GM21381 (cell line): ENCODE results near the gene FAM50B.

Experiments used
- ATAC-seq: cut with Tn5 transposase; IDR thresholded peaks from one replicate; pipeline ENCODE4 v1.9.1; 2021; ENCODE audit warnings: mild to moderate bottlenecking, moderate library complexity; ENCODE audit not compliant: unreplicated experiment

FAM50B gene, protein sequence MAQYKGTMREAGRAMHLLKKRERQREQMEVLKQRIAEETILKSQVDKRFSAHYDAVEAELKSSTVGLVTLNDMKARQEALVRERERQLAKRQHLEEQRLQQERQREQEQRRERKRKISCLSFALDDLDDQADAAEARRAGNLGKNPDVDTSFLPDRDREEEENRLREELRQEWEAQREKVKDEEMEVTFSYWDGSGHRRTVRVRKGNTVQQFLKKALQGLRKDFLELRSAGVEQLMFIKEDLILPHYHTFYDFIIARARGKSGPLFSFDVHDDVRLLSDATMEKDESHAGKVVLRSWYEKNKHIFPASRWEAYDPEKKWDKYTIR

DNA sequence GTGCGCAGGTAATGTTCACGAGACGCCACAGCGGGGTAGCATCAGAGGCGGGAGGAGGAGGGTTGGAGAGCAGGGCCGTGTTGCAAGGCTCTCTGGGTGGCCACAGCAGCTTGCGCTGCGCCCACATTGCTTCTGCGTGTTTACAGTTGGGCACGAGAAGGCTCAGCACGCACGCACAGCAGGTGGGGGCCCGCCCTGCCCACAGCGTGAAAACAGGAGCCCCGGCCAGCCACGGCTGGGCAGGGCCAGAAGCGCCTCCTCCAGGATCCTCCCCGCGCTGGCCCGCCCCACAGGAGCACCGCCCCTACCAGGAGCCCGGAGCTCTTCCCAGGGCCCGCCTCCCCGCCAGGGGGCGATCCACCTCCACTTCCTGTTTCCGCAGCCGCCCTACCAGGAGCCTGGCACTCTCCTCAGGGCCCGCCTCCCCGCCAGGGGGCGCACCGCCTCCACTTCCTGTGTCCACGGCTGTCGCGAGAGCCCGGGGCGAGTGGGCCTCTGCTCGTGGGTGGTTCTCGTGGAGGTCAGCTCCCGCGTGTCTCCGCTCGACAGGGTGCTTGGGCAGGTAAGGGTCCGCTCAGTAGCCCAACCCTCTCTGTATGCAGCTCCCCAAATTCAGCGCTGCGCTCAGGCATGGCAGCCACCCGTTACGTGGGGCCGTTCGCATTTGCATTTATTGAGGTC, at the start of gene FAM50B:
Gene FAM50B (plus strand): TSS at position 449 of the 681 bp plus-strand sequence. CDS start 439 bp downstream, outside the sequence.
- ATAC-seq: peak; percentile 92

DNA sequence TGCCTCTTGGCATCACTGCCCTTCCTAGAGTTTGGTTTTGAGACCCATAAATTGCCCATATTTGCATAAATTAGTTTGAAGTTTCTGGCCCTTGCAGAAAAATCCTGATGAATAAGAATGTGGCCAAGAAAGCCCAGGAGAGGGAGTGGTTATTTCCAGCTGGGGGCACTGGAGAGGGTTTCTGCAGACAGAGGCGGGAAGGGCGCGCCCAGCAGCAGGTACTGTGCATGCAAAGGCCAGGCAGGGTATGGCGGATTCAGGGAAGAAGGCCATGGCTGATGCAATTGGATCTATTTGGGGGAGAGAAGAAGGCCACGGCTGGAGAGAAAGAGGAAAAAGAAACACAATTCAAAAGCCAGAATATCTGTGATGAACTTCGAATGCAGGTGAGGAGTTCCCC, 49.5 kb upstream of the FAM50B start:
- ATAC-seq: no peak

DNA sequence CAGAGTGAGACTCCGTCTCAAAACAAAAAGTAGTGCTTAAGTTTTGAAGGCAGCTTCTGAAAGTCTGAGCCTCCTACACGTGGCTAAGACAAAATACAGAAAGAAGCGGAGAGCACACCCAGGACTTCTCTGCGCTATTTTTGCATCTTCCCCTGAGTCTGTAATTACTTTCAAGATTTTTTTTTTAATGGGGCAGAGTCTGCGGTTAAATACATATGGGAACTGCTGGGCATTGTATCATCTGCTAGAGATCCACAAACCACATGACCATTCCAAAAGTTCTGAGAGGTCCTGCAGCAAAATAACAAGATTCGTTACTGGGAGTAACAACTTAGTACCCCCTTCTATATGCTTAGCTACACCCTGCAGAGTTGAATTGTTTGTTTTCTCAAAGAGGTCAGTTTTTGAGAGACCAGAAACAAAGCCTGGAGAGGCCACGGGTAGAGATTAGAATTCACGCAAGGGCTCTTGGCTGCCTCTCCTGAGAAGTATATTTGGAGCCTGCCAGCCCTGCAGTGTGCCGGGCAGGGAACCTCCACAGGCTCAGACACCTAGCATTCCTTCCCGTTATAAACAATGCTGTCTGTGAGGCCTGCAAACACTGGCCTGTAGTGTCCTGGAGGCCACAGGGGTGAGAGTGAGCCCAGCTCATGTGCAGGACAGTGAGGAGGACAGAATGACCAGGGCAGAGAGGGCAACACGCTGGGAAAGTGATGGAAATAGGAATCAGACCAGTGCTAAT, 48.2 kb upstream of the FAM50B start:
- no peak for ATAC-seq

DNA sequence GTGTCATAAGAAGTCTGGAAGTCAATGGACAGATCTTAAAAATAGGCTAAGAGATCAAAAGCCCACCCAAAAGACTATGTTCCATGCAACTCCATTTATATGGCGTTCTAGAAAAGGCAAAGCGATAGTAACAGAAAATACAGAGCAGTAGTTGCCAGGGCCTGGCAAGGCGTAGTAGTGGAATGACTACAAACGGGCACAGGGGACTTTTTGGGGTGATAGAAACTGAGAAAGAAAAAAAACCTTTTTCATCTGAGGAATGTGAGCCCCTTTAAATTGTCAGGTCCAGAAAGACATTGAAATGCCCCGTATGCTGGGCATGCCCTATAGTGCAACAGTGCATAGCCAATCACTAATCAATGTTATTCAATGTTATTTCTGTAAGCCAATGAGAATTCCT, 47.2 kb upstream of the FAM50B start:
- ATAC-seq: peak; percentile 57

DNA sequence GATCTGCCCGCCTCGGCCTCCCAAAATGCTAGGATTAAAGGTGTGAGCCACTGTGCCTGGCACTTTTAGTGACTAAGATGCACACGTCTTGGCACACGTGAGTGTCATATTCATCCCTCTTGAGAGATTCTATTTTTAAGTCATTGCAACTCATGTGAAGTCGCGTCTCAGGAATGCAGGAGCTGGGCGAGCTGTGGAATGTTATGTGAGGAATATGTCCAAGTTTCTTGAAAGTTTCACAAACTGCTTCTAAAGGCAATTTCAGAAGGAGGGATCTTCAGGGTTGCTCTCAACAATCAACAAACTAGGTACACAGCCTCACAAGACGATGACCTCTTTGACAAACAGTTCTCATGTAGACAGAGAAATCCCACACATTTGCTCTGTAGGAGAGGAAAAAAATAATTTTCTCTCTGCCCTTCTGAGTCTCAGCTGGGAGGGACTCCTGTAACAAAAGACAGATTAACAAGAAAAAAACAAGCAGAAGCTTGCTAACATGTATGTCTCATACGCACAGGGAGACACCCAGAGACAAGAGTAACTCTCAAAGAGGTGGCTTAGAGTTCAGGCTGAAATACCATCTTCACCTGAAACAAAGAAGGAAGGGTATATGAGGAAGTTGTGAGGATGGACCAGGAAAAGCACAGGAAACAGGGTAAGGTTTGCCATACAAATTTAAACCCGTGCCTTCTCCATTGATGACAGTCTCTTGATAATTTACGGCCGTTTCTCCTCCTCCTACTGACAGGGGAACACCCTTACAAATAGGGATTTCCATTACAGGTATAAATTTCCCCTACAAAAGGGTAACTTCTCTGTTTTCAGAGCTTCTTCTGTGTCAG, 45.3 kb upstream of the FAM50B start:
- no peak for ATAC-seq

DNA sequence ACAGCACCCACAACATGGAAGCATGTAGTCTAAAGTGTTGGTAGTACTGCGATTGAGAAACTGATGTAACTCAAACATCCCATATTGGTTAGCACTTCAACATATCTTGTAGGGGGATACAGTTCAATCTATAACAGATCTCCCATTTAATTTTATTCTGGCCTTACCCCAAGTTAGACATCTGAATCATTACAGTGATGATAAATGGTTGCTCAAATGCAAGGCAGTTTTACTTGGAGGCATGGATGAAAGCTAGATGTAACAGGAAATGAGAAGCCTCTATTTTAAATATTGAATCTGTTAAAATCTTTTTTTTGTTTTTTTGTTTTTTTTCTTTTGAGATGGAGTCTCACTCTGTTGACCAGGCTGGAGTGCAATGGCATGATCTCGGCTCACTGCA, 44.2 kb upstream of the FAM50B start:
- no peak for ATAC-seq

DNA sequence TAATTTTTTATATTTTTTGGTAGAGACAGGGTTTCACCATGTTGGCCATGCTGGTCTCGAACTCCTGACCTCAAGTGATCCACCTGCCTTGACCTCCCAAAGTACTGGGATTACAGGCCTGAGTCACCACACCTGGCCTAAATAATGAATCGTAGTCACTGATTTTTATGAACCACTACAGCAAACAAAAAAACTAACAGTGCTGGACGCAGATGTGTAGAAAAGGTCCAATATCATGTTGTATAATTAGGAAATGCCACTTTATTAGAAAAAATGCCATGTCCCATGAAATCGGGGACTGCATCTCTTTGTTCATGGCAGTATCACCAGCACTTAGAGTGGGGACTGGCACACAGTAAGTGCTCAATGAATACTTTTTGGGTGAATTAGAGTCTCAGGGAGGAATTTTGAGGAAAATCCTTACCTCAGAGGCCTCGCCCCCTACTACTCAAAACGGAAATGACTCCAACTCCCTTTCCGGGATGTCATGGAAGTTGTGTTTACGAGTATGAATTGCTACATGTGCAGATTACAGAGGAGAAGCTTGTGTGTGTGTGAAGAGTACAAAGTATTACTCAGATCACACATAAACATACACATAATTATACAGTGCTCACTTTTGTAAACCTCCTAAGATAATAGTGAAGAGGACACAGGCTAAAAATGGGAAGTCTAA, 43.6 kb upstream of the FAM50B start:
- ATAC-seq: no peak

DNA sequence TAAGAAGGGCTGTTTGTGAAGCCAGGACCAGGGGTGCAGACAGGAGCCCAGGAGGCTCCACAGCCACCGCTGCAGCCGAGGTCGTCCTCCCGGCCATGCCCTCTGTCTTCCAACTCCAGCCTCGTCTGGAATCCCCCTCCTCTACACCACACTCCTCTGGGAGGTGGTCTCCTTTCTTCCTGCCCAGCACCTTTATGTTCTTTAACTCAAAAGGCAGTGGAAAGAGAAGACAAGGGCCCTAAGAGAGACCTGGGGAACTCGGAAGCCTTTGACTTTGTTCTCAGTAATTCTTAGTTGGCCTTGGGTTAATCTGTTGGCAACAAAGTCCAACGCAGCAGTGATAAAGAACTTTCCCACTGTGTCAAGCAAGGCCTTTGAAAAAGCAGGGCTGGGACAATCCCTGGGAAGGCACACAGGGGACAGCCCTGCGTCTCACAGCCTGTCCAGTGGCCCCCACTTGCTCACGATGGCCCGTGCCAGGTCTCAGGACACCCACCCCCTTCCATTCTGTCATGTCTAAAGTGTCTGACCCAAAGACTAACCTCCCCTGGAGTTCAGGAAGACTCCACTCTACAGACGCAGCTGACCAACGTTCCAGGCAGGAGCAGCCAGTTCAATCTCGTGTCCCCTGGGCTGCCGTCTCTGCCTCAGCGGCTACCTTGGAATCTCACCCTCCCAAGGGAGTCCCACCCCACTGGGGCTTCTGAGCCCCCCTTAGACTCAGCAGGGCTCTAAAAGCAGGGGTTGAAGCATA, 42.8 kb upstream of the FAM50B start:
- no peak for ATAC-seq

DNA sequence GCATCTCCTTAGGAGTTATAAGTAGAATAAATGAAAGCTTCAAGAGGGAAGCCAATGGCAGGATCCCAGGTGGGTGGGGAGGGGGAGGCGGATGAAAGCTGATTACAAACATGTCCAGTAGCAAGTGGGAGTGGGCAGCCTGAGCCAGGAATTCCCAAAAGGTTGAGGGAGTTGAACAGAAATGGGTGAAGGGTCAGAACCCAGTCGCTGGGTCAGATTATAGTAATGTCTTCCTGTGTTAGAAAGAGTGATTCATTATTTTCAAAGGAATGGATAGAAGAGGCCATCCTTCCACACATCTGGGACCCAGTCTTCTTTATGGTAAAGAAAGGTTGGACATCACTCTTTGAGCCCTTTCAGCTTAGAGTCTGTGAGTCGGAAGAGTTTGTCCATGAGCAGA, 41.0 kb upstream of the FAM50B start:
- ATAC-seq: no peak

DNA sequence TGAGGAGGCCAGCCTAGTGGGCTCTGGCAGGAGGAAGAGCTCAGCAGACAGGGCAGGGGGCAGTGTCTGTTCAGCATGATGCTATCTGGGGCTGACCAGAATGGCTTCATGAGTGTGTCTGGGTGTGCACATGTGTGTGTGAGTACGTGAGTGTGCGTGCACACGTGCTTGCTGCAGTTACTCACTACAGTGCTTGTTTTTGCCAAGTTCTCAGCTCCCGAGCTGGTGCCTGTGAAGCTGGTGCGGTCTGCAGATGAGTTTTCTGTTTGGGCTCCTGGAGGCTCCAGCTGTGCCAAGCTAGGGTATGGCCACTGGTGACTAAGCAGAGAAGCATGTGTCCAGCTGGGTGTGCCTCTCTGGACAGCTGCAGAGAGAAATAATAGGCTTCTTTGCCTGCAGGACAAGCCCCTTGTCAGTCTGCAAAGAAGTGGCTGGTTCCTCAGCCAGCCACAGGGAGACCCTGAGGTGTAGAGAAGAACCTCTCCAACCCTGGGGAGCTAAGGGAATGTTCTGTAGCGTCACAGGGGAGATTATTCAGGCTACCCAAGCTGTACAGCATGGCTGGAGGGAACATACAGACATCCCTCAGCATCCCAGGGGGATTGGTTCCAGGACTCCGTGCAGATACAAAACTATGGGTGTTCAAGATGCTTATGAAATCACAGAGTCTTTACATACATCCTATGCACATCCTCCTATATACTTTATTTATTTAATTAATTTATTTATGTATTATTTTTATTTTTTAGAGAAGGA, 40.2 kb upstream of the FAM50B start:
- no peak for ATAC-seq

DNA sequence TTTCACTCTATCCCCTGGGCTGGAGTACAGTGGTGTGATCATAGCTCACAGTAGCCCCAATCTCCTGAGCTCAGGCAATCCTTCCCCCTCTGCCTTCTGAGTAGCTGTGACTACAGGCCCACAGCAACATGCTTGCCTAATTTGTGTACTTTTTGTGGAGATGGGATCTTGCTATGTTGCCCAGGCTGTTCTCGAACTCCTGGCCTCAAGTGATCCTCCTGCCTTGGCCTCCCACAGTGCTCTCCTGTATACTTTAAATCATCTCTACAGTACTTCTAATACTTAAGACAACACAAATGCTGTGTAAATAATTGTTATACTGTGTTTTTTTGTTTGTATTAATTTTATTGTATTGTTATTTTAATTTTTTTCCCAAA, 39.7 kb upstream of the FAM50B start:
- ATAC-seq: no peak

DNA sequence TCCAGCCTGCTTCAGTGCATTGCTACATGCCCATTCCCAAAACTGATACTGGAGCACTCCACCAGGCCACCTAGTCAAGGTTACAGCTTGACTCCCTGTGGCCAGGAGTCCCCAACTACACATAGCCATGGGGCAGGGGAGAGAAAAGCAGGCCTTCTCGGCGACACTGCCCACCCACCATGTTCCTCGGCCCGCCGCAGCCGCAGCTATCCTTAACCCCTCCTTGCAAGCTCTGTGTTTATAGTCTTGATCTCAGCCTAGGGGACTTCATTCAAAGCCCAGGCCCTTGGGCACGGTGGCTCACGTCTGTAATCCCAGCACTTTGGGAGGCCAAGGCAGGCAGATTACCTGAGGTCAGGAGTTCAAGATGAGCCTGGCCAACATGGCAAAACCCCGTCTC, 39.2 kb upstream of the FAM50B start:
- ATAC-seq: no peak

DNA sequence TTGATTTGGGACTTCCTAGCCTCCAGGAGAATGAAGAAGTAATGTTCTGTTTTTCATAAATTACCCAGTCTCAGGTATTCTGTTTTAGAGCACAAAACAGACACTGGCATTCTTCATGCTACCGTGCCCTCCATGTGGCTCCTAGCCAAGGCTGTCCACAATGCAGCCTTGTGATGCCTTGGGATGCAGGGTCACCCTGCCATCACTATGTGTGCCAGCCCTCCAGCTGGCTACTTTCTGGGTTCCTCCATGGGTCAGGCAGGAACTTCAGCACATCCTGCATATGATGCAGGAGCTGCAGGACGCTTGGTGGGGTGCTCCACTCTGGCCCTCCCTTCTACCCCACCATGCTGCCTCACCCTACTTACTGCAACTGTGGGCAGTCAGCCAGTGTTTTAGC, 38.0 kb upstream of the FAM50B start:
- ATAC-seq: no peak

DNA sequence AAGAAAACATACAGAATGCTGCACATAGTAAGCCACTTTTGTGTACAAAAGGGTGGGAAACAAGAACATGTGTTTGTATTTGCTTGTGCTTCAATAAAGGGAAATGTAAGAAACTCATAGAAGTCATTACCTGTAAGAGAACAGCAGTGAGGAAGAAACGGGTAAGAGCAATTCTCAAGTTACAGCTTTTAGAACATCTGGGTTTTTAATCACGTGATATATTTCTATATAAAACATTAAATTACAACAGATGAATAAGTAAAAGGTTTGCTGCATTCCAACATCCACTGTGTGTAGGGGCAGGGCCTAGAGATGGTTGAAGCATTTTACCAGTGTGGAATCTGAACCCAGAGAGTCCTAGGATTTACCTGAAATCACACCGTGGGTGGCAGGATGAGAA, 36.6 kb upstream of the FAM50B start:
- no peak for ATAC-seq

DNA sequence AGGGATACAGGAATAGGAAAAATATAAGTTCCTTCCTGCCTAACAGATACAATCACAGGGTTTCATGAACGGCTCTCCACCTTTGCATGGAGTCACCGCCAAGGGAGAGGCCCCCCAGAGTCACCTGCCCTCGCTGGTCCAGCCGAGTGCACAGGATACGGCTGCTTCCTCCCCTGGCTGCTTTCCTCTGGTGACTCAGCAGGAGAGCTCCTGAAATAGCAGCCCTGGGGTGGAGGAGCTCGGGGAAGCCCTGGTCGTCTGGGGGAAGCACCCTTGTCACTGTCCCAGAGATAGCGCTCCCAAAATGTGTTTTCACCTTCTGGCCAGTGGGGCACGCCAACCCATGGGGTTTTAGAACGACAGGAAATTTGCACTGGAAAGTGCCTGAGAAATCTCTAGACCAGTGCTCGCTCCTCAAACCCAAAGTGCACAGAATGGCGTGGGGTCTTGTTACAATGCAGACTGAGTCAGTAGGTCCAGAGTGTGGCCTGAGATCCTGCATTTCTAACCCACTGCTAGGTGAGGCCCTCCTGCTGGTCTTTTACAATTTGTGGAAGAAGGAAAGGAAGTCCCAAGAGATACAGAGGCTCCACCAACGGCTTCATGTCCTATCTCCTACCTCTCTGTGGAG, 35.9 kb upstream of the FAM50B start:
- no peak for ATAC-seq

DNA sequence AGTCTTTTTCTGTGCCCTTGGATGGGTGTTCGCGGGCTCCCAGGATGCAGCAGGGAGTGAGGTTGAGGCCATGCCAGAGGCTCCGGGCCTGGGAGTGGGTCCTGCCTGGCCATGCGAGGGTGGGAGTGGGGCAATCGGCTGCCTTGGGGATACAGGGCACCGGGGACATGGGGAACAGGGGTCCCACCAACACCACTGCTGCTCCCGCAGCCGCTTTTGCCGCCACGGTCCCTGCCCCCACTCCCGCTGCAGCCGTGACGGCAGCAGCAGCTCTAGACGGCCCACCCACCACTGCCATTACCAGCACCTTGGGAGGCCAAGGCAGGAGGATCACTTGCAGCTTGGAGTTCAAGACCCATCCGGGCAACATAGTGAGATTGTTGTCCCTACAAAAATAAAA, 35.3 kb upstream of the FAM50B start:
- no peak for ATAC-seq

DNA sequence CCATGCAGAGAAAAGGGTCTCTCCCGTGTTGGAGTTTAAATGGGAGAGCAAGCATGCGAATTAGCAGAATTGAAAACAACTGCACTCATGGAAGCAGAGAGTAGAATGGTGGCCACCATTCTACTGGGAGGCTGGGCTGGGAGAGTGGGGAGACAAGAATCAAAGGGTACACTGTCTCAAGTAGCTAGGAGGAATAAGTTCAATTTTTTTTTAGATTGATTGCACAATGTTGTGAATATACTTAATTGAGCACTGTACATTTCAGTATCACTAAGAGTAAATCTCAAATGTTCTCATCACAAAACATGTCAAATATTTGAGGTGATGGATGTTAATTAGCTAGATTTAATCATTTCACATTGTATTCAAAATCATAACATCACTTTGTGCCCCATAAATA, 34.6 kb upstream of the FAM50B start:
- ATAC-seq: no peak

DNA sequence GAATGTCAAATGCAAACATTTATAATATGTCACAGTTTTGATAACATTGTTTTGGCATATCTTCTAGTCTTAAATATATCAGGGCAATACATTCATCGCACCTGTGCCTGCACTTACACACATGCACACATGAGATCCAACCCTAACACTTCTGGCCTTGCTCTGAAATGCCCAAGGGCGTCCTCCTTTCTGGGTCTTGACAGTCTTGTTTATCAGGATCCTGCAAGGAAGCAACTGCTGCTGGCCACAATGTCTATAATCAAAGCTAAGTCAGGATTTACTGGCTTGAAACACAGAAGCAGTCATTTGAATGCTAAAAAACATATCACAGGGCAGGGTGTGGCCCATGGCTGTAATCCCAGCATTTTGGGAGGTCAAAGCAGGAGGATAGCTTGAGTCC, 32.9 kb upstream of the FAM50B start:
- ATAC-seq: no peak
